GM19452 (cell line): ENCODE results near the gene THAP7.
A peak's percentile ranks its signal among the peaks of the same experiment; 100 is the strongest.

Source experiments
- ATAC-seq: cut with Tn5 transposase; IDR thresholded peaks from one replicate; pipeline ENCODE4 v1.9.1; 2021; ENCODE audit not compliant: unreplicated experiment

THAP7 gene

GRCh38 chr22:21031545-21032036 is 29.7 kb upstream of the THAP7 start:
- ATAC-seq = no peak

GRCh38 chr22:21030621-21031544 is 29.0 kb upstream of the THAP7 start:
- no peak for ATAC-seq

GRCh38 chr22:21030032-21030431 is 28.1 kb upstream of the THAP7 start:
- no peak for ATAC-seq

- no peak for ATAC-seq
Observed at GRCh38 chr22:21029486-21030025, 27.6 kb upstream of the THAP7 start.

GRCh38 chr22:21028277-21029251 is 26.6 kb upstream of the THAP7 start:
- no peak for ATAC-seq

GRCh38 chr22:21026783-21027692 is 25.1 kb upstream of the THAP7 start:
- ATAC-seq = no peak

- ATAC-seq = no peak
Observed at GRCh38 chr22:21025763-21026755, 24.1 kb upstream of the THAP7 start.

- ATAC-seq = no peak
Observed at GRCh38 chr22:21025266-21025665, 23.3 kb upstream of the THAP7 start.

- ATAC-seq = no peak
Observed at GRCh38 chr22:21022955-21023614, 21.2 kb upstream of the THAP7 start.

GRCh38 chr22:21022507-21022906 is 20.6 kb upstream of the THAP7 start:
- no peak for ATAC-seq

- ATAC-seq = no peak
Observed at GRCh38 chr22:21020802-21021429, 19.0 kb upstream of the THAP7 start.

- no peak for ATAC-seq
Observed at GRCh38 chr22:21018314-21018713, 16.4 kb upstream of the THAP7 start.

GRCh38 chr22:21016644-21017420 is 14.9 kb upstream of the THAP7 start:
- ATAC-seq = no peak

GRCh38 chr22:21015466-21016006 is 13.6 kb upstream of the THAP7 start:
- no peak for ATAC-seq

- no peak for ATAC-seq
Observed at GRCh38 chr22:21014726-21015465, 13.0 kb upstream of the THAP7 start, which contains the start of gene P2RX6. TSS of gene P2RX6 (plus strand) at chr22:21015165. CDS start at chr22:21015175, 10 bp downstream.

- ATAC-seq = peak; percentile 87
Observed at GRCh38 chr22:21014202-21014725, 12.3 kb upstream of the THAP7 start.
